ENCODE data around the gene SF3B2. TPM values are rescaled to one million over a fixed set of nuclear protein-coding genes. Genes with fewer than 3 reads are reported as not detected.

SF3B2 gene
- total RNA-seq, 4 donors from 2014 or later: 148 to 216 (median 156) TPM

- TF ChIP-seq, protein P1, sequence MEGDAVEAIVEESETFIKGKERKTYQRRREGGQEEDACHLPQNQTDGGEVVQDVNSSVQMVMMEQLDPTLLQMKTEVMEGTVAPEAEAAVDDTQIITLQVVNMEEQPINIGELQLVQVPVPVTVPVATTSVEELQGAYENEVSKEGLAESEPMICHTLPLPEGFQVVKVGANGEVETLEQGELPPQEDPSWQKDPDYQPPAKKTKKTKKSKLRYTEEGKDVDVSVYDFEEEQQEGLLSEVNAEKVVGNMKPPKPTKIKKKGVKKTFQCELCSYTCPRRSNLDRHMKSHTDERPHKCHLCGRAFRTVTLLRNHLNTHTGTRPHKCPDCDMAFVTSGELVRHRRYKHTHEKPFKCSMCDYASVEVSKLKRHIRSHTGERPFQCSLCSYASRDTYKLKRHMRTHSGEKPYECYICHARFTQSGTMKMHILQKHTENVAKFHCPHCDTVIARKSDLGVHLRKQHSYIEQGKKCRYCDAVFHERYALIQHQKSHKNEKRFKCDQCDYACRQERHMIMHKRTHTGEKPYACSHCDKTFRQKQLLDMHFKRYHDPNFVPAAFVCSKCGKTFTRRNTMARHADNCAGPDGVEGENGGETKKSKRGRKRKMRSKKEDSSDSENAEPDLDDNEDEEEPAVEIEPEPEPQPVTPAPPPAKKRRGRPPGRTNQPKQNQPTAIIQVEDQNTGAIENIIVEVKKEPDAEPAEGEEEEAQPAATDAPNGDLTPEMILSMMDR (IDR thresholded peaks at IDR 0.05): no peak
- TF ChIP-seq EP300 (IDR thresholded peaks at IDR 0.05): no peak
- TF ChIP-seq POLR2A (IDR thresholded peaks at IDR 0.05): no peak
- H3K27me3 ChIP-seq: no peaks in the 10 kb centered on the region
- peak overlapping the region; percentile 75 to 96 (median 87) for H3K4me3 ChIP-seq
- DNase-seq (ENCODE audit: low spot score in 2 of 2): peak in 1 of 2 donors; percentile 47
- H3K27ac ChIP-seq: peak overlapping the region; percentile 85 to 97 (median 88)
- H3K9me3 ChIP-seq: no peaks in the 10 kb centered on the region
- 1 to 4% methylated on average over 14 to 38 of the region's 60 CpGs for WGBS, 2 donors
- H3K36me3 ChIP-seq: peaks cover 3 to 52% (median 9%) of the 10 kb centered on the region in 3 donors
- peaks cover 0 to 43% (median 19%) of the 10 kb centered on the region in 4 donors for H3K4me1 ChIP-seq
Measured at GRCh38 chr11:66070604-66071380, 18.6 kb downstream of the SF3B2 start.

DNA sequence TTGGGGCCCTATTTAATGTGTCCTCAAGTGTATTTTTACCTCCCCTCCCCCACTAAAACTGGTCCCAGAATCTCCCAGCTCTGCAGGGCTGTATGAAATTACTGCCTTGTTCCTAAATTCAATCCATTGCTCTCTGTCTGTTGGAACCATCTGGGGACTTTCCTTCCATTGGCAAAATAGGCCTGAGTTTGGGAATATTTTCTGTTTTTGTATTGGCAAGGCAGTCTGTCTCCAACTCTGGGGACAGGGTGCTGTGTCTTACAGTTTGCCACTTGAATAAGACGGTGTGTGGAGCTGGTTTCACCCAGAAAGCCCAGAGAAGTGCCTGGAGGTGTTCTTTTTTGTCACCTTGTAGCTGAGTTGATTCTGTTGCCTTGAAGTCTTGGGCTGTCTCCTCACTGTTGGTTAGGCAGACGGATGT lies 19.2 kb downstream of the SF3B2 start:
- H3K9me3 ChIP-seq: no peaks in the 10 kb centered on the region
- no peaks in the 10 kb centered on the region for H3K27me3 ChIP-seq
- DNase-seq (ENCODE audit: low spot score in 2 of 2): no peak
- peak overlapping the region; percentile 85 to 97 (median 88) for H3K27ac ChIP-seq
- peaks cover 0 to 43% (median 19%) of the 10 kb centered on the region in 4 donors for H3K4me1 ChIP-seq
- peak overlapping the region; percentile 75 to 96 (median 87) for H3K4me3 ChIP-seq
- WGBS, 2 donors: 23 to 37% methylated on average over 2 of the region's 2 CpGs
- TF ChIP-seq POLR2A (IDR thresholded peaks at IDR 0.05) (no peak), EP300 (IDR thresholded peaks at IDR 0.05) (no peak)
- TF ChIP-seq, protein P1 (IDR thresholded peaks at IDR 0.05): no peak
- H3K36me3 ChIP-seq: peaks cover 3 to 47% (median 8%) of the 10 kb centered on the region in 3 donors

DNA sequence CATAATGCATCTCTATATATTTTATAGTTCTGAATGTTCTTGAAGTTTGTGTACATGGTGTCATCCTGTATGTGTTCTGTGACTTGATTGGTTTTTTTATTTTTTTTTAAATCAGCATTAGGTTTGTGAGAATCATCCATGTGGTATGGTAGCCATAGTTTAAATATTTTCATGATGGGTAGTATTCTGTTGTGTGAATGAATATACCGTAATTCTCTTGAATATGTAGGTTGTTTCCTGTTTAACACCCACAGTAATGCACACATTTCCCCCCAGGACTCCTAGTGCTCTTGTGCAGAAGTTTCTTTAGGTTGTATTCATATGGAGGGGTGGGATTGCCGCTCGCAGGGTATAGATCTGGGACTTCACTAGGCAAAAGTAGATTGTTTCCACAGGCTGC lies 19.9 kb downstream of the SF3B2 start:
- Histone ChIP-seq H3K27ac (peak overlapping the region in 3 of 4 donors; percentile 85 to 97 (median 89)), H3K4me1 (peaks cover 0 to 43% (median 19%) of the 10 kb centered on the region in 4 donors), H3K36me3 (peaks cover 0 to 47% (median 2%) of the 10 kb centered on the region in 3 donors), H3K27me3 (no peaks in the 10 kb centered on the region), H3K9me3 (no peaks in the 10 kb centered on the region), H3K4me3 (peak overlapping the region in 1 of 4 donors; percentile 96)
- no peak for TF ChIP-seq EP300 (IDR thresholded peaks at IDR 0.05)
- TF ChIP-seq, protein P1 (IDR thresholded peaks at IDR 0.05): no peak
- TF ChIP-seq POLR2A (IDR thresholded peaks at IDR 0.05): no peak
- 81 to 84% methylated on average over 3 of the region's 3 CpGs for WGBS, 2 donors
- DNase-seq (ENCODE audit: low spot score in 2 of 2): no peak

GRCh38 chr11:66072518-66072917 lies 20.4 kb downstream of the SF3B2 start:
- Histone ChIP-seq H3K4me1 (peaks cover 0 to 43% (median 19%) of the 10 kb centered on the region in 4 donors), H3K9me3 (no peaks in the 10 kb centered on the region), H3K4me3 (no peak overlapping the region), H3K27me3 (no peaks in the 10 kb centered on the region), H3K27ac (peak overlapping the region in 1 of 4 donors; percentile 89), H3K36me3 (peaks cover 0 to 46% (median 0%) of the 10 kb centered on the region in 3 donors)
- 73 to 74% methylated on average over 8 of the region's 8 CpGs for WGBS, 2 donors
- DNase-seq (ENCODE audit: low spot score in 2 of 2): no peak
- no peak for TF ChIP-seq POLR2A (IDR thresholded peaks at IDR 0.05)
- TF ChIP-seq, protein P1 (IDR thresholded peaks at IDR 0.05): no peak
- no peak for TF ChIP-seq EP300 (IDR thresholded peaks at IDR 0.05)

DNA sequence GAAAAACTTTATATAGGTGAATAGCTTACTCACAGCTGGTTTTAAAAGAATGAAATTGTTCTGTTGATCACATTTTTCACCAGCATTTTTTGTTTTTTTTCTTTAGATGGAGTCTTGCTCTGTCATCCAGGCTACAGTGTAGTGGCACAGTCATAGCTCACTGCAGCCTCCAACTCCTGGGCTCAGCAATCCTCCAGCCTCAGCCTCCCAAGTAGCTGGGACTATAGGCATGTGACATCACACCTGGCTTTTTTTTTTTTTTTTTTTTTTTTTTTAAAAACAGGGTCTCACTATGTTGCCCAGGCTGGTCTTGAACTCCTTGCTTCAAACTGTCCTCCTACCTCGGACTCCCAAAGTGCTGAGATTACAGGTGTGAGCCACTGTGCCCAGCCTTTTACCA lies 21.5 kb downstream of the SF3B2 start:
- DNase-seq (ENCODE audit: low spot score in 2 of 2): no peak
- H3K4me1 ChIP-seq: peaks cover 0 to 32% (median 18%) of the 10 kb centered on the region in 4 donors
- no peaks in the 10 kb centered on the region for H3K9me3 ChIP-seq
- WGBS, 2 donors: 95 to 100% methylated on average over 1 of the region's 1 CpG
- peaks cover 0 to 34% (median 0%) of the 10 kb centered on the region in 3 donors for H3K36me3 ChIP-seq
- H3K4me3 ChIP-seq: no peak overlapping the region
- TF ChIP-seq EP300 (IDR thresholded peaks at IDR 0.05): no peak
- TF ChIP-seq POLR2A (IDR thresholded peaks at IDR 0.05): no peak
- TF ChIP-seq, protein P1 (IDR thresholded peaks at IDR 0.05): no peak
- H3K27me3 ChIP-seq: no peaks in the 10 kb centered on the region
- H3K27ac ChIP-seq: no peak overlapping the region

All from tibial nerve (tissue), 4 donors.